HepG2 (cell line): ENCODE measurements around the gene KLB. TPM values are rescaled to one million over a fixed set of nuclear protein-coding genes. Genes with fewer than 3 reads are reported as not detected.
A peak's percentile ranks its signal among the peaks of the same experiment; 100 is the strongest.

ENCODE experiments used
- ATAC-seq: fragments of 200-7000 bp; cut with Tn5 transposase; 3 replicates; pipeline ENCODE4 v1.9.1; 2020; ENCODE audit warnings: mild to moderate bottlenecking, moderate library complexity
- BruUV-seq: library from RNA; stranded (reverse); fragments of 400-500 nt; replicated peaks from 2 replicates; lab custom pipeline; 2021; lab: Mats Ljungman, UMichigan
- CTCF ChIA-PET: fragments of 300-600 bp; formaldehyde crosslinking; extraction: SDS; loops from one replicate; lab custom pipeline; 2021; ENCODE audit warnings: low total read pairs, inconsistent platforms, low intra/inter-chr PET ratio; lab: Yijun Ruan, JAX
- POLR2A ChIA-PET: fragments of 350-600 bp; sonication (Branson Sonifier 250); formaldehyde crosslinking; loops from one replicate; lab custom pipeline; 2020; ENCODE audit warnings: antibody characterized with exemption, inconsistent platforms; lab: Yijun Ruan, JAX
- DNase-seq: peaks from one replicate; pipeline ENCODE4 v3.0.0-alpha.2; 2015; ENCODE audit warnings: low spot score
- FAIRE-seq: peaks from 3 replicates; lab custom pipeline; 2011; peaks lifted over from hg19 to GRCh38; lab: Jason Lieb, UNC
- H2AFZ ChIP-seq: one replicate; pipeline ENCODE4 v1.6.1; 2011; ENCODE audit warnings: low read length, inconsistent platforms
- H3K27ac ChIP-seq: fragments of 300-600 bp; 3 replicates; pipeline ENCODE4 v1.8.0; 2011; ENCODE audit warnings: mixed run types, mild to moderate bottlenecking, mixed read lengths, low read length, inconsistent platforms; ENCODE audit not compliant: insufficient read depth; ENCODE audit errors: extremely low read length
- H3K27me3 ChIP-seq, 2 experiments: fragments of 200-600 bp in 1 of 2; 2 replicates in 1 of 2; 3 replicates in 1 of 2; pipeline versions ENCODE4 v1.6.0 to v1.8.0; 2011; ENCODE audit warnings: low read length in 2 of 2, mild to moderate bottlenecking in 2 of 2, moderate library complexity in 2 of 2, inconsistent platforms in 1 of 2; ENCODE audit not compliant: insufficient read depth in 2 of 2, control insufficient read depth in 1 of 2
- H3K36me3 ChIP-seq, 2 experiments: fragments of 200-600 bp in 1 of 2; replicated peaks in 1 of 2; 2 replicates in 1 of 2; 3 replicates in 1 of 2; pipeline versions ENCODE4 v1.5.1 to v1.8.0; 2011; ENCODE audit warnings: low read length in 2 of 2, inconsistent platforms in 1 of 2; ENCODE audit not compliant: insufficient read depth in 2 of 2, control insufficient read depth in 1 of 2
- H3K4me1 ChIP-seq: 2 replicates; pipeline ENCODE4 v1.5.1; 2012; ENCODE audit warnings: low read length, inconsistent platforms; ENCODE audit not compliant: insufficient read depth
- H3K4me2 ChIP-seq: 2 replicates; pipeline ENCODE4 v1.6.0; 2011; ENCODE audit warnings: low read depth, low read length, inconsistent platforms
- H3K4me3 ChIP-seq, 3 experiments: fragments of 200-600 bp in 1 of 3; sonication (generic), shearing (Covaris generic) in 1 of 3; replicated peaks in 1 of 3; 2 replicates each; pipeline ENCODE4 v1.5.1; 2011 to 2016; ENCODE audit warnings: low read length in 3 of 3, inconsistent platforms in 2 of 3, low read depth in 2 of 3, mild to moderate bottlenecking in 2 of 3, control low read depth in 1 of 3, mixed read lengths in 1 of 3; ENCODE audit not compliant: insufficient read depth in 1 of 3
- H3K79me2 ChIP-seq: one replicate; pipeline ENCODE4 v1.6.1; 2011; ENCODE audit warnings: low read length, inconsistent platforms; ENCODE audit not compliant: insufficient read depth
- H3K9ac ChIP-seq: 2 replicates; pipeline ENCODE4 v1.6.0; 2011; ENCODE audit warnings: mild to moderate bottlenecking, low read depth, low read length, inconsistent platforms; ENCODE audit not compliant: insufficient read depth
- H3K9me3 ChIP-seq: 2 replicates; pipeline ENCODE4 v1.5.1; 2012; ENCODE audit warnings: mild to moderate bottlenecking, low read length
- H4K20me1 ChIP-seq: 2 replicates; pipeline ENCODE4 v1.6.0; 2011; ENCODE audit warnings: inconsistent platforms, mild to moderate bottlenecking, low read length, moderate library complexity; ENCODE audit not compliant: insufficient read depth
- ATF1 ChIP-seq: IDR thresholded peaks from 2 replicates; pipeline ENCODE4 v1.6.1; 2016; ENCODE audit warnings: mild to moderate bottlenecking, control low read depth
- ATF7 ChIP-seq, 2 experiments: fragments of 450-650 bp in 1 of 2; sonication (generic) in 1 of 2; formaldehyde crosslinking in 1 of 2; IDR thresholded peaks; 2 replicates each; pipeline versions ENCODE4 v1.4.0 to v1.6.1; 2016 to 2020; ENCODE audit warnings: antibody characterized with exemption in 1 of 2, mild to moderate bottlenecking in 1 of 2, missing genetic modification reagents in 1 of 2
- BRCA1 ChIP-seq: sonication (generic); formaldehyde crosslinking; IDR thresholded peaks from 2 replicates; pipeline ENCODE4 v1.4.0; 2020; ENCODE audit warnings: missing genetic modification reagents
- CBX2 ChIP-seq, 2 experiments: fragments of 200-600 bp in 1 of 2; sonication (generic); formaldehyde crosslinking in 1 of 2; IDR thresholded peaks; 2 replicates each; pipeline versions ENCODE4 v1.7.0 to v1.8.1; 2018 to 2022; ENCODE audit warnings: low read depth in 2 of 2, low read length in 1 of 2, mild to moderate bottlenecking in 1 of 2, missing genetic modification reagents in 1 of 2
- CREB1 ChIP-seq, 2 experiments: fragments of 450-650 bp in 1 of 2; IDR thresholded peaks; 2 replicates each; pipeline ENCODE4 v1.6.1; 2016 to 2017; ENCODE audit warnings: control low read depth in 1 of 2, mild to moderate bottlenecking in 1 of 2, missing compliant biosample characterization in 1 of 2, missing genetic modification characterization in 1 of 2
- HOXA3 ChIP-seq: sonication (generic); formaldehyde crosslinking; IDR thresholded peaks from 2 replicates; pipeline ENCODE4 v1.5.0; 2020; ENCODE audit warnings: missing genetic modification reagents
- POLR2AphosphoS5 ChIP-seq: IDR thresholded peaks from 2 replicates; pipeline ENCODE4 v1.6.1; 2012; ENCODE audit warnings: low read depth, low read length
- SIX4 ChIP-seq: sonication (generic); formaldehyde crosslinking; IDR thresholded peaks from 2 replicates; pipeline ENCODE4 v1.4.0; 2020; ENCODE audit warnings: missing genetic modification reagents
- WGBS: methylation state at CpG from one replicate; pipeline ENCODE4 v1.1.6; 2017; ENCODE audit warnings: low lambda C conversion rate; 5-methylcytosine and 5-hydroxymethylcytosine counted together
- in situ Hi-C: cut with HindIII; loops from 2 replicates; pipeline ENCODE4 v1.10.0; 2017; ENCODE audit warnings: low pct_unique_long_range_greater_than_20kb; ENCODE audit not compliant: extremely low pct_ligation_motif_present
- intact Hi-C: fragments of 100-400 bp; cut with micrococcal nuclease; formaldehyde crosslinking; loops from one replicate; pipeline ENCODE4 v1.10.0; 2022; ENCODE audit not compliant: unreplicated experiment
- polyA plus RNA-seq, 8 experiments: library from polyadenylated mRNA; depleted of rRNA in 3 of 8; stranded (reverse) in 7 of 8; unstranded in 1 of 8; fragments of >200 nt; fragmentation: Illumina TruSeq in 4 of 8; extraction: Trizol in 4 of 8; gene quantifications; 2 replicates each; pipeline versions ENCODE4 v1.2.1 to v1.2.3, GENCODE V29; 2011 to 2016; ENCODE audit warnings: low read depth in 4 of 8, missing spikeins in 1 of 8, mixed read lengths in 1 of 8; ENCODE audit not compliant: insufficient read depth in 1 of 8
- total RNA-seq, 5 experiments: library from RNA; depleted of rRNA; stranded (reverse); fragments of >200 nt; fragmentation: Illumina TruSeq; extraction: Trizol; gene quantifications; 2 replicates each; pipeline ENCODE4 v1.2.3, GENCODE V29; 2016; ENCODE audit warnings: low read depth in 1 of 5
- TF ChIP-seq, protein P1 (sequence below): sonication (generic); formaldehyde crosslinking; IDR thresholded peaks from 2 replicates; pipeline ENCODE4 v1.5.0; 2020; ENCODE audit warnings: mild to moderate bottlenecking, missing genetic modification reagents, moderate library complexity
- TF ChIP-seq, protein P2 (sequence below): sonication (generic); formaldehyde crosslinking; IDR thresholded peaks from 2 replicates; pipeline ENCODE4 v1.4.0; 2020; ENCODE audit warnings: low read depth, missing genetic modification reagents
- TF ChIP-seq, protein P3 (sequence below): sonication (generic); formaldehyde crosslinking; IDR thresholded peaks from 2 replicates; pipeline ENCODE4 v1.4.0; 2020; ENCODE audit warnings: missing genetic modification reagents, mild to moderate bottlenecking, borderline replicate concordance
- TF ChIP-seq, protein P4 (sequence below): sonication (generic); formaldehyde crosslinking; IDR thresholded peaks from 2 replicates; pipeline ENCODE4 v1.4.0; 2020; ENCODE audit warnings: missing genetic modification reagents

Gene KLB
- total and polyA plus RNA-seq, 2 of the 13 experiments (the other 11 are each of a cell fraction or from before 2014, with no cell fraction given): 25.3 to 82.0 TPM

DNA sequence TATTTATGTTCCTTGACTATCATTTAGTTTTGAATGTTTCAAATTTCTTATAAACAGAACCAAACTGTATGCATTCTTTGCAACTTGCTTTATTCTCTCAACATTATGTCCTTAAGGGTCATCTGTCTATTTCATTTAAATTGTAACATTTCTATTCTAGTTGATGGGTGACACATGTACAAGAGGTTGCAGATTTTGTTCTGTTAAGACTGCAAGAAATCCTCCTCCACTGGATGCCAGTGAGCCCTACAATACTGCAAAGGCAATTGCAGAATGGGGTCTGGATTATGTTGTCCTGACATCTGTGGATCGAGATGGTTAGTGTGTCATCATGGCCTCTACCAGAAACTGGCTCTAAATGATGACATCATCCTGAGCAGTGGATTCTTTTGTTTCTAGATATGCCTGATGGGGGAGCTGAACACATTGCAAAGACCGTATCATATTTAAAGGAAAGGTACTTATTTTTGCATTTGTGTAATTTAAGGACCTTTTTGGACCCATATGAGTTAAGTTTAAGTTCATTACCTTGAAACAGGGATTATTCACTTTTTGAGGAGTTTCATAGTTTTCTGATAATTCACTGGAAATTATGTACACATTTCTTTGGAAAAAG lies 58.3 kb downstream of the KLB start:
- H3K4me3 ChIP-seq: no peak overlapping the region
- DNase-seq (no peak), ATAC-seq (peak; percentile 21; the same call in 1 of the 3 replicates), FAIRE-seq (no peak)
- WGBS: 86% methylated on average over 2 of the region's 2 CpGs
- no peak overlapping the region for H3K9ac ChIP-seq
- H3K36me3 ChIP-seq: peaks cover 7 to 12% of the 10 kb centered on the region in 2 experiments; a peak in 4 of 5 replicates
- ChIA-PET POLR2A (interaction anchor here (1.2 to 2.4 kb wide), 2 partner anchors 62 to 98 kb away, joined by 3 to 11 read pairs; partner anchors contain the start of gene UGDH), CTCF (interaction anchor here (0.6 kb wide), 1 partner anchor 558 kb away, joined by 3 read pairs; no protein-coding TSS in a partner anchor)
- no peaks in the 10 kb centered on the region for H3K9me3 ChIP-seq
- no TSS peak for BruUV-seq
- H3K27ac ChIP-seq: peak overlapping the region; percentile 74
- in situ Hi-C loops (loop anchor here (5.0 kb wide), 1 partner anchor 512 kb away; the partner anchor contains the start of gene PDS5A), intact Hi-C loops (loop anchor here (5.0 to 10.0 kb wide), 4 partner anchors 57 to 592 kb away; partner anchors contain the start of genes N4BP2 and SMIM14)
- no peak overlapping the region for H2AFZ ChIP-seq
- H4K20me1 ChIP-seq: no peaks in the 10 kb centered on the region
- H3K79me2 ChIP-seq: peaks cover 13% of the 10 kb centered on the region
- no peaks in the 10 kb centered on the region; a peak in 1 of 5 replicates for H3K27me3 ChIP-seq
- H3K4me2 ChIP-seq: no peak overlapping the region
- H3K4me1 ChIP-seq: peaks cover 62% of the 10 kb centered on the region
- TF ChIP-seq, protein P1, sequence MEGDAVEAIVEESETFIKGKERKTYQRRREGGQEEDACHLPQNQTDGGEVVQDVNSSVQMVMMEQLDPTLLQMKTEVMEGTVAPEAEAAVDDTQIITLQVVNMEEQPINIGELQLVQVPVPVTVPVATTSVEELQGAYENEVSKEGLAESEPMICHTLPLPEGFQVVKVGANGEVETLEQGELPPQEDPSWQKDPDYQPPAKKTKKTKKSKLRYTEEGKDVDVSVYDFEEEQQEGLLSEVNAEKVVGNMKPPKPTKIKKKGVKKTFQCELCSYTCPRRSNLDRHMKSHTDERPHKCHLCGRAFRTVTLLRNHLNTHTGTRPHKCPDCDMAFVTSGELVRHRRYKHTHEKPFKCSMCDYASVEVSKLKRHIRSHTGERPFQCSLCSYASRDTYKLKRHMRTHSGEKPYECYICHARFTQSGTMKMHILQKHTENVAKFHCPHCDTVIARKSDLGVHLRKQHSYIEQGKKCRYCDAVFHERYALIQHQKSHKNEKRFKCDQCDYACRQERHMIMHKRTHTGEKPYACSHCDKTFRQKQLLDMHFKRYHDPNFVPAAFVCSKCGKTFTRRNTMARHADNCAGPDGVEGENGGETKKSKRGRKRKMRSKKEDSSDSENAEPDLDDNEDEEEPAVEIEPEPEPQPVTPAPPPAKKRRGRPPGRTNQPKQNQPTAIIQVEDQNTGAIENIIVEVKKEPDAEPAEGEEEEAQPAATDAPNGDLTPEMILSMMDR (CRISPR knock-in tag): 0 out of 2 replicates have a peak, but pooled peaks have one; percentile 10
- TF ChIP-seq ATF7 (IDR thresholded peaks at IDR 0.05): peak; percentile 98
- TF ChIP-seq ATF7 (CRISPR knock-in tag; IDR thresholded peaks at IDR 0.05): no peak
- no peak for TF ChIP-seq HOXA3
- no peak for TF ChIP-seq POLR2AphosphoS5
- TF ChIP-seq BRCA1 (CRISPR knock-in tag): no peak
- no peak for TF ChIP-seq CBX2 (IDR thresholded peaks at IDR 0.05; ENCODE audit: low read depth, low read length)
- TF ChIP-seq CBX2 (CRISPR knock-in tag; IDR thresholded peaks at IDR 0.05; ENCODE audit: low read depth): no peak
- TF ChIP-seq, protein P2, sequence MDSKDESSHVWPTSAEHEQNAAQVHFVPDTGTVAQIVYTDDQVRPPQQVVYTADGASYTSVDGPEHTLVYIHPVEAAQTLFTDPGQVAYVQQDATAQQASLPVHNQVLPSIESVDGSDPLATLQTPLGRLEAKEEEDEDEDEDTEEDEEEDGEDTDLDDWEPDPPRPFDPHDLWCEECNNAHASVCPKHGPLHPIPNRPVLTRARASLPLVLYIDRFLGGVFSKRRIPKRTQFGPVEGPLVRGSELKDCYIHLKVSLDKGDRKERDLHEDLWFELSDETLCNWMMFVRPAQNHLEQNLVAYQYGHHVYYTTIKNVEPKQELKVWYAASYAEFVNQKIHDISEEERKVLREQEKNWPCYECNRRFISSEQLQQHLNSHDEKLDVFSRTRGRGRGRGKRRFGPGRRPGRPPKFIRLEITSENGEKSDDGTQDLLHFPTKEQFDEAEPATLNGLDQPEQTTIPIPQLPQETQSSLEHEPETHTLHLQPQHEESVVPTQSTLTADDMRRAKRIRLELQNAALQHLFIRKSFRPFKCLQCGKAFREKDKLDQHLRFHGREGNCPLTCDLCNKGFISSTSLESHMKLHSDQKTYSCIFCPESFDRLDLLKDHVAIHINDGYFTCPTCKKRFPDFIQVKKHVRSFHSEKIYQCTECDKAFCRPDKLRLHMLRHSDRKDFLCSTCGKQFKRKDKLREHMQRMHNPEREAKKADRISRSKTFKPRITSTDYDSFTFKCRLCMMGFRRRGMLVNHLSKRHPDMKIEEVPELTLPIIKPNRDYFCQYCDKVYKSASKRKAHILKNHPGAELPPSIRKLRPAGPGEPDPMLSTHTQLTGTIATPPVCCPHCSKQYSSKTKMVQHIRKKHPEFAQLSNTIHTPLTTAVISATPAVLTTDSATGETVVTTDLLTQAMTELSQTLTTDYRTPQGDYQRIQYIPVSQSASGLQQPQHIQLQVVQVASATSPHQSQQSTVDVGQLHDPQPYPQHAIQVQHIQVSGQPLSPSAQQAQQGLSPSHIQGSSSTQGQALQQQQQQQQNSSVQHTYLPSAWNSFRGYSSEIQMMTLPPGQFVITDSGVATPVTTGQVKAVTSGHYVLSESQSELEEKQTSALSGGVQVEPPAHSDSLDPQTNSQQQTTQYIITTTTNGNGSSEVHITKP (CRISPR knock-in tag): no peak
- TF ChIP-seq CREB1 (IDR thresholded peaks at IDR 0.05): peak; percentile 76
- TF ChIP-seq CREB1 (CRISPR knock-in tag; IDR thresholded peaks at IDR 0.05): peak; percentile 70
- TF ChIP-seq, protein P3, sequence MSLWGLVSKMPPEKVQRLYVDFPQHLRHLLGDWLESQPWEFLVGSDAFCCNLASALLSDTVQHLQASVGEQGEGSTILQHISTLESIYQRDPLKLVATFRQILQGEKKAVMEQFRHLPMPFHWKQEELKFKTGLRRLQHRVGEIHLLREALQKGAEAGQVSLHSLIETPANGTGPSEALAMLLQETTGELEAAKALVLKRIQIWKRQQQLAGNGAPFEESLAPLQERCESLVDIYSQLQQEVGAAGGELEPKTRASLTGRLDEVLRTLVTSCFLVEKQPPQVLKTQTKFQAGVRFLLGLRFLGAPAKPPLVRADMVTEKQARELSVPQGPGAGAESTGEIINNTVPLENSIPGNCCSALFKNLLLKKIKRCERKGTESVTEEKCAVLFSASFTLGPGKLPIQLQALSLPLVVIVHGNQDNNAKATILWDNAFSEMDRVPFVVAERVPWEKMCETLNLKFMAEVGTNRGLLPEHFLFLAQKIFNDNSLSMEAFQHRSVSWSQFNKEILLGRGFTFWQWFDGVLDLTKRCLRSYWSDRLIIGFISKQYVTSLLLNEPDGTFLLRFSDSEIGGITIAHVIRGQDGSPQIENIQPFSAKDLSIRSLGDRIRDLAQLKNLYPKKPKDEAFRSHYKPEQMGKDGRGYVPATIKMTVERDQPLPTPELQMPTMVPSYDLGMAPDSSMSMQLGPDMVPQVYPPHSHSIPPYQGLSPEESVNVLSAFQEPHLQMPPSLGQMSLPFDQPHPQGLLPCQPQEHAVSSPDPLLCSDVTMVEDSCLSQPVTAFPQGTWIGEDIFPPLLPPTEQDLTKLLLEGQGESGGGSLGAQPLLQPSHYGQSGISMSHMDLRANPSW: no peak
- TF ChIP-seq, protein P4, sequence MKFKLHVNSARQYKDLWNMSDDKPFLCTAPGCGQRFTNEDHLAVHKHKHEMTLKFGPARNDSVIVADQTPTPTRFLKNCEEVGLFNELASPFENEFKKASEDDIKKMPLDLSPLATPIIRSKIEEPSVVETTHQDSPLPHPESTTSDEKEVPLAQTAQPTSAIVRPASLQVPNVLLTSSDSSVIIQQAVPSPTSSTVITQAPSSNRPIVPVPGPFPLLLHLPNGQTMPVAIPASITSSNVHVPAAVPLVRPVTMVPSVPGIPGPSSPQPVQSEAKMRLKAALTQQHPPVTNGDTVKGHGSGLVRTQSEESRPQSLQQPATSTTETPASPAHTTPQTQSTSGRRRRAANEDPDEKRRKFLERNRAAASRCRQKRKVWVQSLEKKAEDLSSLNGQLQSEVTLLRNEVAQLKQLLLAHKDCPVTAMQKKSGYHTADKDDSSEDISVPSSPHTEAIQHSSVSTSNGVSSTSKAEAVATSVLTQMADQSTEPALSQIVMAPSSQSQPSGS: peak; percentile 55; the same call in 1 of the 2 replicates
- TF ChIP-seq ATF1 (CRISPR knock-in tag): peak; percentile 47; the same call in 1 of the 2 replicates
- TF ChIP-seq SIX4 (CRISPR knock-in tag): no peak
